MCF 10A (cell line): Measurements from ENCODE around the gene HES5. TPM values are rescaled to one million over a fixed set of nuclear protein-coding genes. Genes with fewer than 3 reads are reported as not detected.
"Not testable (repeated sequence)": the region's sequence is repeated elsewhere in the genome, so short reads cannot be mapped to it uniquely, and the experiment has no call there.

Source experiments
- BruUV-seq: library from RNA; stranded (reverse); fragments of 400-500 nt; replicated peaks from 2 replicates; lab custom pipeline; 2021; lab: Mats Ljungman, UMichigan
- CTCF ChIA-PET: fragments of 300-600 bp; sonication (Branson Sonifier 250); formaldehyde crosslinking; extraction: SDS; loops from one replicate; lab custom pipeline; 2021; ENCODE audit warnings: antibody characterized with exemption, inconsistent platforms; lab: Yijun Ruan, JAX
- POLR2A ChIA-PET: fragments of 300-600, 350-650 bp; sonication (Branson Sonifier 250); formaldehyde crosslinking; extraction: SDS; loops from one replicate; lab custom pipeline; 2020; ENCODE audit warnings: antibody characterized with exemption, inconsistent platforms; lab: Yijun Ruan, JAX
- DNase-seq: peaks from one replicate; pipeline ENCODE4 v3.0.0-alpha.2; 2018; ENCODE audit not compliant: unreplicated experiment
- H3K27ac Mint-ChIP-seq: one replicate; pipeline ENCODE4 v1.8.0; 2022; ENCODE audit warnings: mild to moderate bottlenecking, low read depth, mixed read lengths; ENCODE audit not compliant: unreplicated experiment
- H3K27me3 Mint-ChIP-seq: one replicate; pipeline ENCODE4 v1.8.0; 2022; ENCODE audit warnings: mixed read lengths; ENCODE audit not compliant: insufficient read depth, unreplicated experiment
- H3K36me3 Mint-ChIP-seq: one replicate; pipeline ENCODE4 v1.8.0; 2022; ENCODE audit warnings: mild to moderate bottlenecking, moderate library complexity, mixed read lengths; ENCODE audit not compliant: insufficient read depth, unreplicated experiment
- H3K4me1 Mint-ChIP-seq: one replicate; pipeline ENCODE4 v1.8.0; 2022; ENCODE audit warnings: mixed read lengths; ENCODE audit not compliant: insufficient read depth, unreplicated experiment
- H3K4me3 Mint-ChIP-seq: one replicate; pipeline ENCODE4 v1.8.0; 2022; ENCODE audit warnings: mild to moderate bottlenecking, moderate library complexity, mixed read lengths; ENCODE audit not compliant: unreplicated experiment
- H3K9me3 Mint-ChIP-seq: one replicate; pipeline ENCODE4 v1.8.0; 2022; ENCODE audit warnings: mixed read lengths; ENCODE audit not compliant: unreplicated experiment
- CTCF ChIP-seq: fragments of 200-600 bp; IDR thresholded peaks from one replicate; pipeline ENCODE4 v1.8.0; 2022; ENCODE audit warnings: antibody characterized with exemption, mild to moderate bottlenecking; ENCODE audit not compliant: unreplicated experiment
- intact Hi-C: fragments of 100-400 bp; cut with micrococcal nuclease; formaldehyde crosslinking; loops from 2 replicates; pipeline ENCODE4 v1.14.1; 2022
- total RNA-seq: library from RNA; stranded (reverse); gene quantifications from 2 replicates; pipeline ENCODE4 v1.2.3, GENCODE V29; 2022

The HES5 gene
- total RNA-seq, 1 experiment from 2014 or later: not detected

- DNase-seq: no peak
- Mint-ChIP-seq H3K36me3 (no peaks in the 10 kb centered on the region), H3K27ac (peak overlapping the region; percentile 80), H3K4me3 (peak overlapping the region; percentile 75), H3K4me1 (peaks cover 7% of the 10 kb centered on the region), H3K27me3 (no peaks in the 10 kb centered on the region), H3K9me3 (no peaks in the 10 kb centered on the region)
- no peak for TF ChIP-seq CTCF
- intact Hi-C loops: no loop called here
- POLR2A ChIA-PET: interaction anchor here (0.8 kb wide), 1 partner anchor 327 kb away, joined by 3 read pairs; no protein-coding TSS in a partner anchor
- BruUV-seq: no TSS peak
- CTCF ChIA-PET: interaction anchor here (1.0 to 1.3 kb wide), 2 partner anchors 8 to 869 kb away, joined by 3 to 4 read pairs; no protein-coding TSS in a partner anchor
Measured at GRCh38 chr1:2555634-2556276, 25.7 kb upstream of the HES5 start.

GRCh38 chr1:2554621-2555387 is 24.7 kb upstream of the HES5 start:
- ChIA-PET CTCF (interaction anchor here (0.6 kb wide), 1 partner anchor 140 kb away, joined by 3 read pairs; no protein-coding TSS in a partner anchor), POLR2A (no interaction called here)
- no peak overlapping the region for H3K27ac Mint-ChIP-seq
- H3K4me1 Mint-ChIP-seq: peaks cover 7% of the 10 kb centered on the region
- BruUV-seq: no TSS peak
- intact Hi-C loops: no loop called here
- H3K27me3 Mint-ChIP-seq: no peaks in the 10 kb centered on the region
- no peaks in the 10 kb centered on the region for H3K9me3 Mint-ChIP-seq
- no peaks in the 10 kb centered on the region for H3K36me3 Mint-ChIP-seq
- no peak for DNase-seq
- no peak overlapping the region for H3K4me3 Mint-ChIP-seq
- TF ChIP-seq CTCF: peak; percentile 17

GRCh38 chr1:2553871-2554620 is 24.0 kb upstream of the HES5 start:
- Mint-ChIP-seq H3K4me1 (peaks cover 7% of the 10 kb centered on the region), H3K4me3 (no peak overlapping the region), H3K27ac (no peak overlapping the region), H3K36me3 (no peaks in the 10 kb centered on the region), H3K9me3 (no peaks in the 10 kb centered on the region), H3K27me3 (no peaks in the 10 kb centered on the region)
- ChIA-PET CTCF (interaction anchor here (0.6 kb wide), 1 partner anchor 139 kb away, joined by 3 read pairs; no protein-coding TSS in a partner anchor), POLR2A (no interaction called here)
- BruUV-seq: no TSS peak
- no peak for DNase-seq
- intact Hi-C loops: no loop called here
- no peak for TF ChIP-seq CTCF

GRCh38 chr1:2553076-2553475 is 23.0 kb upstream of the HES5 start:
- H3K4me1 Mint-ChIP-seq, POLR2A ChIA-PET, H3K27me3 Mint-ChIP-seq, CTCF ChIA-PET, H3K4me3 Mint-ChIP-seq, H3K27ac Mint-ChIP-seq, DNase-seq, BruUV-seq, H3K36me3 Mint-ChIP-seq, H3K9me3 Mint-ChIP-seq, intact Hi-C loops: not testable (repeated sequence)
